ENCODE measurements around the gene PCNX2.

Gene PCNX2

DNA sequence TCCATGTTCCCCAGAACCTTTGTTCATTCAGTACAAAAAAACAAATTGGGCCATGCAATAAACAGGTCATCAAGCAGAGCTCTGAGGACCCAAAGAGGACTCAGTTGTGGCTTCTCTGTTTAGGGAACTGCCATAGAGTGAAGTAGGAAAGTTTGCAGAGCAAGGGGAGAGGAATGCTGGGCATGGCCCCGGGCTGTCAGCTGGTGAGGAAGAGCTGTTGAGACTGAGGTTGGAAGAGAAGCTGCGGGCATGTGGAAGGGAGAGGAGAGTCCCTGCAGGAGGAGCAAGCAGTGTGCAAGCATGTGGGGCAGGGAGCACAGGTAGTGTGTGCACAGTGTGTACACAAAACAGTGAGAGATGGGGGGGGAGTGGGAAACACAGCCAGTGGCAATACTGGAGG is 273.3 kb downstream of the PCNX2 start:
- H3K27ac ChIP-seq (ENCODE audit: low read length) = no peak overlapping the region
- no CpG with 5 or more reads among the region's 2 CpGs for WGBS (ENCODE audit: insufficient coverage, insufficient read length)
- H3K36me3 ChIP-seq (ENCODE audit: control insufficient read depth, insufficient read depth, low read length) = peaks cover 2% of the 10 kb centered on the region; the same call in 1 of the 2 replicates
- no peak overlapping the region for H3K4me3 ChIP-seq (ENCODE audit: low read length)
- 0 out of 2 replicates have a peak, but pooled peaks cover 3% of the 10 kb centered on the region for H3K4me1 ChIP-seq (ENCODE audit: control insufficient read depth, insufficient read depth, low read length)
- H3K27me3 ChIP-seq (ENCODE audit: control insufficient read depth, insufficient read depth, low read length) = no peaks in the 10 kb centered on the region
- DNase-seq (ENCODE audit: low read depth, low spot score) = no peak
- no peaks in the 10 kb centered on the region for H3K9me3 ChIP-seq (ENCODE audit: control insufficient read depth, insufficient read depth, low read length)

- H3K4me3 ChIP-seq (ENCODE audit: low read length) = no peak overlapping the region
- no peaks in the 10 kb centered on the region for H3K9me3 ChIP-seq (ENCODE audit: control insufficient read depth, insufficient read depth, low read length)
- no peak for DNase-seq (ENCODE audit: low read depth, low spot score)
- no peaks in the 10 kb centered on the region for H3K4me1 ChIP-seq (ENCODE audit: control insufficient read depth, insufficient read depth, low read length)
- H3K27ac ChIP-seq (ENCODE audit: low read length) = no peak overlapping the region
- WGBS (ENCODE audit: insufficient coverage, insufficient read length) = no CpG with 5 or more reads among the region's 8 CpGs
- H3K27me3 ChIP-seq (ENCODE audit: control insufficient read depth, insufficient read depth, low read length) = no peaks in the 10 kb centered on the region
- H3K36me3 ChIP-seq (ENCODE audit: control insufficient read depth, insufficient read depth, low read length) = peaks cover 2% of the 10 kb centered on the region; the same call in 1 of the 2 replicates
These were observed 275.1 kb downstream of the PCNX2 start for GRCh38 chr1:233020426-233020825.

- no CpG with 5 or more reads among the region's 12 CpGs for WGBS (ENCODE audit: insufficient coverage, insufficient read length)
- no peaks in the 10 kb centered on the region for H3K27me3 ChIP-seq (ENCODE audit: control insufficient read depth, insufficient read depth, low read length)
- no peaks in the 10 kb centered on the region for H3K4me1 ChIP-seq (ENCODE audit: control insufficient read depth, insufficient read depth, low read length)
- H3K4me3 ChIP-seq (ENCODE audit: low read length) = no peak overlapping the region
- H3K27ac ChIP-seq (ENCODE audit: low read length) = no peak overlapping the region
- H3K9me3 ChIP-seq (ENCODE audit: control insufficient read depth, insufficient read depth, low read length) = no peaks in the 10 kb centered on the region
- no peak for DNase-seq (ENCODE audit: low read depth, low spot score)
- peaks cover 2% of the 10 kb centered on the region; the same call in 1 of the 2 replicates for H3K36me3 ChIP-seq (ENCODE audit: control insufficient read depth, insufficient read depth, low read length)
These were observed 275.7 kb downstream of the PCNX2 start for GRCh38 chr1:233019778-233020325.

DNA sequence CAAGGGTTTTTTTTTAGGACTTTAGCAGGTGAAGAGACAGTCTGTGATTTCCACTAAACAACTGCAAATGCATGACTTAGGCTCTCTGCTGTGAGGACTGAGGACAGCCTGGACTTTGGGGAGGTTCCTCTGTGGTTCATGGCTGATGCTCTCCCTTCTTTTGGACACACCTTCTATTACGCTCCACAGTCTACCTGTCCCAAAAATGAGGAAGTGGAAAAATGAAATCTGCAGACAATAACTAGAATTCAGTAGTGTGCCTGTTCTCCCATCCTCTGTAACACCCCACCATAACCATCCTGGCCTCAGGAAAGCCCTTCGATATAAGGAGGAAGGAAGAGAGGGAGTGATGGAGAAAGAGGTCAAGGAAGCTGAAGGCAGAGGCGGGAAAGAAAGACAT is 276.4 kb downstream of the PCNX2 start:
- DNase-seq (ENCODE audit: low read depth, low spot score) = no peak
- WGBS (ENCODE audit: insufficient coverage, insufficient read length) = no CpG with 5 or more reads among the region's 3 CpGs
- Histone ChIP-seq H3K36me3 (ENCODE audit: control insufficient read depth, insufficient read depth, low read length) (peaks cover 3% of the 10 kb centered on the region; the same call in 1 of the 2 replicates), H3K9me3 (ENCODE audit: control insufficient read depth, insufficient read depth, low read length) (no peaks in the 10 kb centered on the region), H3K4me1 (ENCODE audit: control insufficient read depth, insufficient read depth, low read length) (no peaks in the 10 kb centered on the region), H3K4me3 (ENCODE audit: low read length) (no peak overlapping the region), H3K27me3 (ENCODE audit: control insufficient read depth, insufficient read depth, low read length) (no peaks in the 10 kb centered on the region), H3K27ac (ENCODE audit: low read length) (no peak overlapping the region)

- DNase-seq (ENCODE audit: low read depth, low spot score) = no peak
- Histone ChIP-seq H3K4me1 (ENCODE audit: control insufficient read depth, insufficient read depth, low read length) (no peaks in the 10 kb centered on the region), H3K4me3 (ENCODE audit: low read length) (no peak overlapping the region), H3K9me3 (ENCODE audit: control insufficient read depth, insufficient read depth, low read length) (no peaks in the 10 kb centered on the region), H3K27ac (ENCODE audit: low read length) (no peak overlapping the region), H3K36me3 (ENCODE audit: control insufficient read depth, insufficient read depth, low read length) (peaks cover 6% of the 10 kb centered on the region; the same call in 1 of the 2 replicates), H3K27me3 (ENCODE audit: control insufficient read depth, insufficient read depth, low read length) (no peaks in the 10 kb centered on the region)
- WGBS (ENCODE audit: insufficient coverage, insufficient read length) = no CpG with 5 or more reads among the region's 6 CpGs
These were observed 278.7 kb downstream of the PCNX2 start for GRCh38 chr1:233016798-233017197.

DNA sequence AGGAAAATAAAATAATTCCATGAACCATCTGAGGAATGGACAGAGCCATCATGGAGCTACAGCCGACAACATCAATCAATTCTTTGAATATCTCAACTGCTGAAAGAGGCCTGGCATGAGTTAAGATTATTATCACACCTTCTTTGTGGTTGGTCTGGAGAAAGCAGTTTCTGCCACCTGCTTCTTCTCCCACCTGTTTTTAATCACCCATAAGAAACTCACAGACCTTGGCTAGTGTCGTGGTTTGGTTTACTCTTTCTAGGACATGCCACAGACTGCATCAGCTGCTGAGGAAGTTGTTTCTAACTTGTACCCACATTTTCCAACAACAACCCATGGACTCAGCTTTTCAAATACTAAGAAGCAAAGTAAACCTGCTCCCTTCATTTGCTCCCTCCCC is 279.6 kb downstream of the PCNX2 start:
- WGBS (ENCODE audit: insufficient coverage, insufficient read length) = no CpG with 5 or more reads among the region's 2 CpGs
- Histone ChIP-seq H3K36me3 (ENCODE audit: control insufficient read depth, insufficient read depth, low read length) (peaks cover 6% of the 10 kb centered on the region; the same call in 1 of the 2 replicates), H3K4me3 (ENCODE audit: low read length) (no peak overlapping the region), H3K27me3 (ENCODE audit: control insufficient read depth, insufficient read depth, low read length) (no peaks in the 10 kb centered on the region), H3K4me1 (ENCODE audit: control insufficient read depth, insufficient read depth, low read length) (no peaks in the 10 kb centered on the region), H3K9me3 (ENCODE audit: control insufficient read depth, insufficient read depth, low read length) (no peaks in the 10 kb centered on the region), H3K27ac (ENCODE audit: low read length) (no peak overlapping the region)
- no peak for DNase-seq (ENCODE audit: low read depth, low spot score)

- no peaks in the 10 kb centered on the region for H3K9me3 ChIP-seq (ENCODE audit: control insufficient read depth, insufficient read depth, low read length)
- no CpG with 5 or more reads among the region's 1 CpG for WGBS (ENCODE audit: insufficient coverage, insufficient read length)
These were observed 283.5 kb downstream of the PCNX2 start for GRCh38 chr1:233012021-233012420.

GRCh38 chr1:233010146-233010545 is 285.4 kb downstream of the PCNX2 start:
- H3K36me3 ChIP-seq (ENCODE audit: control insufficient read depth, insufficient read depth, low read length) = peaks cover 10% of the 10 kb centered on the region; the same call in 1 of the 2 replicates
- no peak overlapping the region for H3K27ac ChIP-seq (ENCODE audit: low read length)
- no peak overlapping the region for H3K4me3 ChIP-seq (ENCODE audit: low read length)
- DNase-seq (ENCODE audit: low read depth, low spot score) = no peak
- WGBS (ENCODE audit: insufficient coverage, insufficient read length) = no CpG with 5 or more reads among the region's 3 CpGs
- H3K9me3 ChIP-seq (ENCODE audit: control insufficient read depth, insufficient read depth, low read length) = no peaks in the 10 kb centered on the region
- H3K27me3 ChIP-seq (ENCODE audit: control insufficient read depth, insufficient read depth, low read length) = no peaks in the 10 kb centered on the region
- no peaks in the 10 kb centered on the region for H3K4me1 ChIP-seq (ENCODE audit: control insufficient read depth, insufficient read depth, low read length)

More at GRCh38 chr1:233012021-233012420, 283.5 kb downstream of the PCNX2 start:
- no peaks in the 10 kb centered on the region for H3K27me3 ChIP-seq (ENCODE audit: control insufficient read depth, insufficient read depth, low read length)
- no peak overlapping the region for H3K27ac ChIP-seq (ENCODE audit: low read length)
- H3K36me3 ChIP-seq (ENCODE audit: control insufficient read depth, insufficient read depth, low read length) = peaks cover 10% of the 10 kb centered on the region; the same call in 1 of the 2 replicates
- no peak overlapping the region for H3K4me3 ChIP-seq (ENCODE audit: low read length)
- no peak for DNase-seq (ENCODE audit: low read depth, low spot score)
- no peaks in the 10 kb centered on the region for H3K4me1 ChIP-seq (ENCODE audit: control insufficient read depth, insufficient read depth, low read length)

DNA sequence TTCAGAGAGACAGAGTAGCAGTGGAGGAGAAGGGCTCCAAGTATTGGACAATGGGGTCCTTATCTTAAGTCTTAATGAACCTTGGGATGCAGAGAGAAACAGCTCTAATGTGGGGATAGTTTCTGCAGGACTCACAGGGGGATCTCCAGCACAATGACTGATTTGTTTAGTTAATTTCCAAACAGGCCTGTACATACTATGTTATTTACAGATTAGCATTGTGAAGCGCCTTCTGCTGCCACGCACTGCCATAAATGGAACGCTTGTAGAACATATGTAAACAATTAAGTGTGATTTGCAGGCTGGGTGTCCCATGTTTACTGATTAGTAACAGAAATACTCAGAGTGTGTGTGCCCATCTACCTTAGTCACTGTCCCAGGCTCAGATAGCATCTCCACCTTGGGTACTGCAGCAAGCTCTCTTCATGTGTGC is 289.0 kb downstream of the PCNX2 start:
- Histone ChIP-seq H3K27me3 (ENCODE audit: control insufficient read depth, insufficient read depth, low read length) (no peaks in the 10 kb centered on the region), H3K9me3 (ENCODE audit: control insufficient read depth, insufficient read depth, low read length) (no peaks in the 10 kb centered on the region), H3K36me3 (ENCODE audit: control insufficient read depth, insufficient read depth, low read length) (peaks cover 3% of the 10 kb centered on the region; the same call in 1 of the 2 replicates), H3K27ac (ENCODE audit: low read length) (no peak overlapping the region), H3K4me1 (ENCODE audit: control insufficient read depth, insufficient read depth, low read length) (no peaks in the 10 kb centered on the region), H3K4me3 (ENCODE audit: low read length) (no peak overlapping the region)
- no CpG with 5 or more reads among the region's 3 CpGs for WGBS (ENCODE audit: insufficient coverage, insufficient read length)
- no peak for DNase-seq (ENCODE audit: low read depth, low spot score)

DNA sequence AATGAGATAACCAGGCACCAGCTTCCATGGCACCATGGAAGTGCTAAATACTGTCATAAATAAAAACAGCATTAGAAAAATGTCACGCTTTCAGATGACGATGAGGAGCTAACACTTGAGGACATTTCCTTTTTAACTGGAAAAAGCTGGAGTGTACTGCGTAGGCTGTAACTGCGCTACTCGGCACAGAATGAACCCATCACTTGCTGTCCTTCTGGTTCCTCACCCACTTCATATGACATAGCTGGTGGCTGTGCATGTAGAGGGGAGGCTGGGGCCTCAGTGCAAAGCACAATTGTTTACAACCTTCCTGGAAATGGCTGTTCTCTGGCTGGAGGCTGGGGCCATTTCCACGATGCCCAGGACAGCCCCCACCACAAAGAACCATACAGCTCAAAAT is 289.4 kb downstream of the PCNX2 start:
- Histone ChIP-seq H3K4me3 (ENCODE audit: low read length) (no peak overlapping the region), H3K27ac (ENCODE audit: low read length) (no peak overlapping the region), H3K27me3 (ENCODE audit: control insufficient read depth, insufficient read depth, low read length) (no peaks in the 10 kb centered on the region), H3K36me3 (ENCODE audit: control insufficient read depth, insufficient read depth, low read length) (0 out of 2 replicates have a peak, but pooled peaks cover 3% of the 10 kb centered on the region), H3K9me3 (ENCODE audit: control insufficient read depth, insufficient read depth, low read length) (no peaks in the 10 kb centered on the region), H3K4me1 (ENCODE audit: control insufficient read depth, insufficient read depth, low read length) (no peaks in the 10 kb centered on the region)
- WGBS (ENCODE audit: insufficient coverage, insufficient read length) = no CpG with 5 or more reads among the region's 6 CpGs
- DNase-seq (ENCODE audit: low read depth, low spot score) = no peak

GRCh38 chr1:233005703-233006102 is 289.8 kb downstream of the PCNX2 start:
- no peak for DNase-seq (ENCODE audit: low read depth, low spot score)
- WGBS (ENCODE audit: insufficient coverage, insufficient read length) = no CpG with 5 or more reads among the region's 8 CpGs
- Histone ChIP-seq H3K36me3 (ENCODE audit: control insufficient read depth, insufficient read depth, low read length) (0 out of 2 replicates have a peak, but pooled peaks cover 3% of the 10 kb centered on the region), H3K4me3 (ENCODE audit: low read length) (no peak overlapping the region), H3K9me3 (ENCODE audit: control insufficient read depth, insufficient read depth, low read length) (no peaks in the 10 kb centered on the region), H3K27me3 (ENCODE audit: control insufficient read depth, insufficient read depth, low read length) (no peaks in the 10 kb centered on the region), H3K27ac (ENCODE audit: low read length) (no peak overlapping the region), H3K4me1 (ENCODE audit: control insufficient read depth, insufficient read depth, low read length) (no peaks in the 10 kb centered on the region)
